Natural killer cell treated with Interleukin-12 subunit alpha and Interleukin-12 subunit beta and Interleukin-15 and Interleukin-18, amount 100 ng/mL, for 72 hours (primary cell): ENCODE measurements around the gene TEFM. TPM values are rescaled to one million over a fixed set of nuclear protein-coding genes. Genes with fewer than 3 reads are reported as not detected.
"Not testable (repeated sequence)": the region's sequence is repeated elsewhere in the genome, so short reads cannot be mapped to it uniquely, and the experiment has no call there.

ENCODE experiments used
- ATAC-seq, 2 donors: fragments of 150-1000 bp; cut with Tn5 transposase in 1 of 2; sonication (Bioruptor Pico), chemical (Tn5 transposase) in 1 of 2; 2 replicates each; pipeline ENCODE4 v1.10.0; 2021
- DNase-seq: peaks from one replicate; pipeline ENCODE4 v3.0.0; 2022; ENCODE audit warnings: low spot score
- H3K27ac Mint-ChIP-seq, 2 donors: 1 replicate in 1 of 2; 2 replicates in 1 of 2; pipeline ENCODE4 v1.8.0; 2022; ENCODE audit warnings: mixed read lengths in 2 of 2, mild to moderate bottlenecking in 1 of 2, moderate library complexity in 1 of 2
- H3K27me3 Mint-ChIP-seq, 2 donors: 1 replicate in 1 of 2; 2 replicates in 1 of 2; pipeline ENCODE4 v1.8.0; 2022; ENCODE audit warnings: mixed read lengths in 2 of 2
- H3K36me3 Mint-ChIP-seq: one replicate; pipeline ENCODE4 v1.8.0; 2022; ENCODE audit warnings: mixed read lengths
- H3K4me1 Mint-ChIP-seq, 2 donors: 1 replicate in 1 of 2; 2 replicates in 1 of 2; pipeline ENCODE4 v1.8.0; 2022; ENCODE audit warnings: low read depth in 2 of 2, mixed read lengths in 2 of 2, mild to moderate bottlenecking in 1 of 2
- H3K4me3 Mint-ChIP-seq: one replicate; pipeline ENCODE4 v1.8.0; 2022; ENCODE audit warnings: mixed read lengths
- H3K9me3 Mint-ChIP-seq: 2 replicates; pipeline ENCODE4 v1.8.0; 2022; ENCODE audit warnings: mixed read lengths
- total RNA-seq, 2 donors: library from RNA; stranded (reverse); gene quantifications; one replicate each; pipeline ENCODE4 v1.2.3, GENCODE V29; 2022

TEFM gene
- total RNA-seq, 2 donors from 2014 or later = 15.3 to 16.1 TPM

DNA sequence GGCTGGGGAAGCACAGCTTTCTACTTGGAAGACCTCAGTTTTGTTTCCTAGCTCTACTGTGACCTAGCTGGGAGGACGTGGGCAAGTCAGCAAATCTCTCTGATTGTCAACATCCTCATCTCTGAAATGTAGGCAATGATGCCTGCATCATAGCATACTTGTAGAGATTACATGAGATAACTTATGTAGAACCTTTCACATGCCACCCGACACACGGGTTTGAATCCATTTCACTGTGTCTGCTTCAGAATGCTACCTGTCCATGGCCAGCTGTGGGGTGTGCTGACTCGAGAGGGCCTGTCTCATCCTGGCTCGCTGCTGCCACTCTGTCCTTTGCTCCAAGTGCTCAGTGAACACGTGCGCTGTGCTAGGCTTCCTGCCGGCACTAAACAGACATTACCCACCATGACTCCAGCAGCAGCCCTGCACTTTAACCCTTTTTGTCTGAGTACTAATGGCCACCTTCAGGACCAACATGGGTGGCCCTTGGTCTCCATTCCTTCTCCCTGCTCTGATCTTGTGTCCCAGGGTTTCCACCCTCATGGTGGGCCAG, 23.1 kb upstream of the TEFM start:
- ATAC-seq = no peak
- no peak overlapping the region for H3K4me3 Mint-ChIP-seq
- H3K27ac Mint-ChIP-seq = no peak overlapping the region
- H3K4me1 Mint-ChIP-seq = no peaks in the 10 kb centered on the region
- no peaks in the 10 kb centered on the region for H3K36me3 Mint-ChIP-seq
- H3K27me3 Mint-ChIP-seq = peaks cover 4 to 20% of the 10 kb centered on the region in 2 donors
- no peaks in the 10 kb centered on the region for H3K9me3 Mint-ChIP-seq
- no peak for DNase-seq

DNA sequence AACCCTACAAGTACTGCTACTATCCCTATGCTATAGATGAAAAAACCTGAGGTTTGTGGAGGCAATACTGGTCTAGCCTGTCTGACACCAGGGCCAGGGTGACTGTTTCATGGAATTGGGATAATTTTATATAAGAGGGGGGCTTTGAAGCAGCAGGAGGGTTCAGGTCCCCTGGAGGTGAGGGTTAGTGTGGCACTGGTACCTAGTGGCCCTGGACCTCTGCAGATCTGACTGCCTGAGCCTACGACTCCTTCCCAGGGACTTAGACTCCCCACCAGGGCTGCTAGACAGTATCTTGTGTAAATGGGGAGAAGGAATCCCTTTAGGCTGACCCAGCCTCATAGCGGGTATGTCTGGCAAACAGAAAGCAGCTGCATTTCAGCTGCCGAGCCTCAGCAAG, 22.5 kb upstream of the TEFM start:
- DNase-seq (no peak), ATAC-seq (no peak)
- Mint-ChIP-seq H3K27ac (no peak overlapping the region), H3K9me3 (no peaks in the 10 kb centered on the region), H3K4me3 (no peak overlapping the region), H3K4me1 (no peaks in the 10 kb centered on the region), H3K27me3 (peaks cover 6 to 20% of the 10 kb centered on the region in 2 donors), H3K36me3 (no peaks in the 10 kb centered on the region)

DNA sequence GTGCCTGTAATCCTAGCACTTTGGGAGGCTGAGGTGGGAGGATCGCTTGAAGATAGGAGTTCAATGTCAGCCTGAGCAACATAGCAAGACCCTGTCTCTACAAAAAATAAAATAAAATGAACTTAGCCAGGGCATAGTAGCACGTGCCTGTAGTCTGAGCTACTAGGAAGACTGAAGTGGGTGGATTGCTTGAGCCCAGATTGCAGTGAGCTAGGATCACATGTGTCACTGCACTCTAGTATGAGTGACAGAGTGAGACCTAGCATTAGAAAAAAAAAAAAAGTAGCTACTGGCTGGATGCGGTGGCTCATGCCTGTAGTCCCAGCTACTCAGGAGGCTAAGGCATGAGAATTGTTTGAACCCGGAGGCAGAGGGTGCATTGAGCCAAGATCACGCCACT, 21.7 kb upstream of the TEFM start:
- DNase-seq = no peak
- H3K4me1 Mint-ChIP-seq = peaks cover 2 to 3% of the 10 kb centered on the region in 2 donors
- no peak overlapping the region for H3K27ac Mint-ChIP-seq
- ATAC-seq = no peak
- H3K4me3 Mint-ChIP-seq = no peak overlapping the region
- H3K9me3 Mint-ChIP-seq = no peaks in the 10 kb centered on the region
- peaks cover 9 to 25% of the 10 kb centered on the region in 2 donors for H3K27me3 Mint-ChIP-seq
- no peaks in the 10 kb centered on the region for H3K36me3 Mint-ChIP-seq

DNA sequence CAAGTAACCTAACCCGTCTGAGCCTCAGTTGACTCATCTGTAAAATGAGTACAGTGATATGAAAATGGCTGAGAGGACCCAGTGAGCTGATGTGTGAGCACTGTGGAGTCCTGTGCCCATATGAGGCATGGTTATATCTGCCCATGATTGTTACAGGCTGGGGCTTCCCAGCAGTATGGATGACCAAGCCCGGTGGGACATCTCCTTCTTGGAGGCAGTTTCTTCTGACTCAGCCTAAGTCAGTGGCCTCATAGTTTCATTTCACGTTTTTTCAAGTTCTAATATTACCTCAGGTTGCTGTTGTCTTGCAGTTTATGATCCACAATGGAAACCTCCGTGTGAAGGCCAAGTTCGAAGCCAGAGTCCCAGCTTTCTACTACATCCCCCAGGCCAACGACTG, 20.5 kb upstream of the TEFM start:
- Mint-ChIP-seq H3K27ac (no peak overlapping the region), H3K9me3 (no peaks in the 10 kb centered on the region), H3K4me1 (peaks cover 7% of the 10 kb centered on the region in 2 donors), H3K27me3 (peaks cover 14 to 30% of the 10 kb centered on the region in 2 donors), H3K36me3 (no peaks in the 10 kb centered on the region), H3K4me3 (no peak overlapping the region)
- DNase-seq = no peak
- ATAC-seq = no peak

GRCh38 chr17:30924341-30924740, 18.3 kb upstream of the TEFM start:
- ATAC-seq (no peak), DNase-seq (no peak)
- Mint-ChIP-seq H3K4me1 (peaks cover 13 to 15% of the 10 kb centered on the region in 2 donors), H3K4me3 (no peak overlapping the region), H3K27ac (no peak overlapping the region), H3K27me3 (peaks cover 29 to 46% of the 10 kb centered on the region in 2 donors), H3K9me3 (no peaks in the 10 kb centered on the region), H3K36me3 (no peaks in the 10 kb centered on the region)

- DNase-seq = no peak
- Mint-ChIP-seq H3K27ac (no peak overlapping the region), H3K27me3 (peaks cover 29 to 58% of the 10 kb centered on the region in 2 donors), H3K36me3 (no peaks in the 10 kb centered on the region), H3K9me3 (no peaks in the 10 kb centered on the region), H3K4me1 (peaks cover 13 to 15% of the 10 kb centered on the region in 2 donors), H3K4me3 (peak overlapping the region; percentile 58)
- ATAC-seq = peak; percentile 39 to 56
These were observed 16.4 kb upstream of the TEFM start for GRCh38 chr17:30922235-30923030.

DNA sequence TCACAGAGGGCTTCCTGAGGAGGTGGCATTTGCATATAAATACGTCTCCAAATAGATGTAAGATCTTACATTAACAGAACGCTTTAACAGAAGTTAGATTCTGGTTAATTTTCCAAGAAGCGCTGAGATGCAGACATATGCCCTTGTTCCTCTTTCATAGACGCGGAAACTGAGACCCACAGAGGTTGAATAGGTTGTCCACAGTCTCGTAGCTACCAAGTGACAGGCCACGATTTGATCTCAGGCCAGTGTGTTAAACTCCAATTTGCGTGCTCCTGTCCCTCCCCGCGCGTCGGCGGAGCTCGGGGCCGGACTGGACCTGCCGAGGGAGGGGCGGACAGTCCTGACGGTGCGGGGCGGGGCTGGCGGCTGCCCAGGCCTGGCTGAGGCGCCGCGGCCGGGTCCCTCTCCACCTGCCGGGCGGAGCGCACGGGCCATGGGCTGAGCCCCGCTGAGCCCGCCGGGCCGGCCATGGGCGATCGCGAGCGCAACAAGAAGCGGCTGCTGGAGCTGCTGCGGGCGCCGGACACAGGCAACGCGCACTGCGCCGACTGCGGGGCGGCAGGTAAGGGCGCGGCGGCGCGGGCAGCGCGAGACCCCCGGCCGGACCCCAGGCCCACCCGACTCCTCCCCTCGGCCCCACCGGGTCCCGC, 15.6 kb upstream of the TEFM start, which contains the start of gene ADAP2:
Gene ADAP2, plus strand, starts transcription at position 402 of the 653 bp plus-strand sequence. Its CDS starts 70 bp downstream, at position 472.
- ATAC-seq (peak; percentile 48 to 74), DNase-seq (no peak)
- Mint-ChIP-seq H3K27ac (no peak within 1 kb of the TSS), H3K36me3 (no peaks in the 10 kb centered on the region), H3K27me3 (peaks cover 29 to 51% of the 10 kb centered on the region in 2 donors), H3K9me3 (no peaks in the 10 kb centered on the region), H3K4me3 (peak within 1 kb of the TSS; percentile 58), H3K4me1 (peaks cover 13 to 15% of the 10 kb centered on the region in 2 donors)

GRCh38 chr17:30920683-30921543, 14.9 kb upstream of the TEFM start:
- Mint-ChIP-seq H3K27ac (no peak overlapping the region), H3K27me3 (peaks cover 29 to 44% of the 10 kb centered on the region in 2 donors), H3K4me3 (peak overlapping the region; percentile 42), H3K36me3 (no peaks in the 10 kb centered on the region), H3K9me3 (no peaks in the 10 kb centered on the region), H3K4me1 (peaks cover 13 to 15% of the 10 kb centered on the region in 2 donors)
- ATAC-seq (no peak), DNase-seq (no peak)

DNA sequence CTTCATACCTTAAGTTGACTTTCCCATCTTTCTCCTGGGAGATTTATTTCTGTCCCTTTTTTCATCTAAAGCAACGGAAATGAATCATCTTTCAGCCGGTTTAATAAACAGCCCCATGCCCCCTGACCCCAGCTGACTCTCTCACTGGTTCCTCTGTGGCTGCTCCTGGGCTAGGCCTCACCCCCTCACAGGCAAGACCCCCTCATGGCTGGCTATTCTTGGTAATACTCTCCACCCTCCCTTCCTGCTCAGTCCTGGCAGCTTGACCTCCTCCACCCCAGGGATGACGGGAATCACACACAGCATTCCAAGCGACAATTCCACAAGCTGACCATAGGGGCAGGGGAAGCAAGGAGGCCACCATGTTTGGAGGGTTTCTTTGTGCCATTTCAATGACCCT, 14.2 kb upstream of the TEFM start:
- Mint-ChIP-seq H3K4me1 (peaks cover 13 to 15% of the 10 kb centered on the region in 2 donors), H3K9me3 (no peaks in the 10 kb centered on the region), H3K27me3 (peaks cover 26 to 38% of the 10 kb centered on the region in 2 donors), H3K27ac (no peak overlapping the region), H3K4me3 (no peak overlapping the region), H3K36me3 (no peaks in the 10 kb centered on the region)
- DNase-seq (no peak), ATAC-seq (no peak)

- Mint-ChIP-seq H3K27ac (no peak overlapping the region), H3K36me3 (no peaks in the 10 kb centered on the region), H3K9me3 (no peaks in the 10 kb centered on the region), H3K4me1 (peaks cover 7 to 9% of the 10 kb centered on the region in 2 donors), H3K27me3 (peaks cover 16 to 30% of the 10 kb centered on the region in 2 donors), H3K4me3 (no peak overlapping the region)
- no peak for DNase-seq
- no peak for ATAC-seq
These were observed 11.0 kb upstream of the TEFM start for GRCh38 chr17:30917050-30917449.

GRCh38 chr17:30915833-30916611, 10.0 kb upstream of the TEFM start:
- Mint-ChIP-seq H3K36me3 (no peaks in the 10 kb centered on the region), H3K4me1 (peaks cover under 1 to 3% of the 10 kb centered on the region in 2 donors), H3K27me3 (peaks cover 10 to 23% of the 10 kb centered on the region in 2 donors), H3K9me3 (no peaks in the 10 kb centered on the region), H3K27ac (no peak overlapping the region), H3K4me3 (no peak overlapping the region)
- no peak for ATAC-seq
- no peak for DNase-seq

- no peak overlapping the region for H3K4me3 Mint-ChIP-seq
These were observed 7.9 kb upstream of the TEFM start for GRCh38 chr17:30913955-30914354.

DNA sequence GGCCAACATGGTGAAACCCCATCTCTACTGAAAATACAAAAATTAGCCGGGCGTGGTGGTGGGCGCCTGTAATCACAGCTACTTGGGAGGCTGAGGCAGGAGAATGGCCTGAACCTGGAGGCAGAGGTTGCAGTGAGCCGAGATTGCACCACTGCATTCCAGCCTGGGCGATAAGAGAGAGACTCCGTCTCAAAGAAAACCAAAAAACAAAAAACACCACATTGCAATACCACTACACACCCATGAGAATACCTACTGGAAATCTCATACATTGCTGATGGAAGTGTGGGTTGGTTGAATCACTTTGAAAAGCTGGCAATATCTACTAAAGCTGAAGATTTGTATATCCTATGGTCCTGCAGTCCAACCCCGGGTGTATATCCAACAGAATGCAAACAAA, 4.1 kb upstream of the TEFM start:
- peaks cover 14 to 22% of the 10 kb centered on the region in 2 donors for H3K4me1 Mint-ChIP-seq
- DNase-seq = not testable (repeated sequence)

More at GRCh38 chr17:30913955-30914354, 7.9 kb upstream of the TEFM start:
- H3K9me3 Mint-ChIP-seq = no peaks in the 10 kb centered on the region
- H3K4me1 Mint-ChIP-seq = peaks cover 0 to 2% of the 10 kb centered on the region in 2 donors
- H3K36me3 Mint-ChIP-seq = no peaks in the 10 kb centered on the region
- ATAC-seq (no peak), DNase-seq (no peak)
- H3K27ac Mint-ChIP-seq = no peak overlapping the region
- peaks cover 0 to 7% of the 10 kb centered on the region in 2 donors for H3K27me3 Mint-ChIP-seq

More for the DNA sequence above, 4.1 kb upstream of the TEFM start:
- not testable (repeated sequence) for H3K9me3 Mint-ChIP-seq, H3K4me3 Mint-ChIP-seq, ATAC-seq, H3K27ac Mint-ChIP-seq, H3K27me3 Mint-ChIP-seq, H3K36me3 Mint-ChIP-seq
